Amygdala (tissue), 56 donors: ENCODE data around the gene MIGA1.
A peak's percentile ranks its signal among the peaks of the same experiment; 100 is the strongest.
"Not testable (repeated sequence)": the region's sequence is repeated elsewhere in the genome, so short reads cannot be mapped to it uniquely, and the experiment has no call there.

ENCODE experiments used
- DNase-seq, 56 donors: peaks; one replicate each; lab custom pipeline; 2025; lab: John Stamatoyannopoulos, UW

MIGA1 gene

GRCh38 chr1:77796695-77797405 is 17.4 kb downstream of the MIGA1 start:
- DNase-seq = peak in 42 of 56 donors; percentile 2 to 78 (median 38)

GRCh38 chr1:77797991-77798390 is 18.5 kb downstream of the MIGA1 start:
- no peak for DNase-seq

DNA sequence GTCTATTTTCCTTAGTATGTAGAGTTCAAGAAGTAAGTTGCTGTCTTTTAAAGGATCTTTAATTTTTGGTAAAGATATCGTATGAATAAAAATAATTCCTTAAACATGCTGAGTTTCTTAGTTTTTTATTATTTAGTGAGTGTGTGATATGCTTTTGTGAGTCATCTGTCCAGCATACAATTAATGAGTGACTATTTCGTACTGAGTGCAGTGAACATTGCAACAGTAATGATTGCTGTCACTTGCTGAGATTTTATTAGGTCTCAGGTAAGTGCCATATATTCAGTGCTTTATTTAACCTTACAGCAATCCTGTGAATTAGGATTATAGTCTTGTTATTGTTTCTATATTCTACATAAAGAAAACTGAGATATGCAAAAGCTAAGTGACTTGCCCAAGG is 22.6 kb downstream of the MIGA1 start:
- no peak for DNase-seq

DNA sequence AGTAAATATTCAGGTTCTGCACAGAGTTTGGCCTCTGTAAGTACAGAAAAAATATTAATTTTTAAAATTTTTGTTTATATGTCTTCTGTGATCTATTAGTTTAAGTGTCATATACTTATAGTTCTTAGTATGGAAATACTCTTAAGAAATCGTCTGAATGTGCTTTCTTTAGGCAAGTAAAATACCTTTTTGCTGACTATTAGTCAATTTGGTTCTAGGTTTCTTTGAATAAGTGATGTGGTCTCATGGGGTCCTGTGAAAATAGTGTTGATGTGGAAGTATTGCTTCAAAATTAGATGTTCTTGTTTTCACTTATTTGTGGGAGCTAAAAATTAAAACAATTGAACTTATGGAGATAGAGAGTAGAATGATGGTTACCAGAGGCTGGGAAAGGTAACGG is 23.9 kb downstream of the MIGA1 start:
- no peak for DNase-seq

GRCh38 chr1:77809787-77810462 is 30.5 kb downstream of the MIGA1 start:
- DNase-seq = not testable (repeated sequence)

DNA sequence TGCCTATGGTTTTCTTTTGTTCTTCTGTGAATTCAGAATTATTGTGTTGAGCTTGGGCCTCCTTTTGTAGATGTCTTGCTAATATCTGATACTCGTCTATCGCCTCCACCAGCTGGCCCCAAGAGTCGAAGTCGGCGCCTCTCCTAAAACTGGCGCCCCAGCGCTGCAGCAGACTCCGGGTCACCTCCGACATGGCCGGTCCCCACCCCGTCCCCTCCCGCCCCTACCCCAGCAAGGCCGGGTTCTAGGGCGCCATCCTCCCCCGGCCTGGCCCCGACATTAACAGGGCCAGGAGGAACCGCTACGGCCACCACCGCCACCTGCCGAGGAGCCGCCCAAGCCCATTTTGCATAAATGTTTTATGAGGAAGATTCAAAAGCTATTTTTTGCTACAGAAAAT is 32.1 kb downstream of the MIGA1 start:
- DNase-seq = not testable (repeated sequence)

- DNase-seq = no peak
These were observed 38.1 kb downstream of the MIGA1 start for GRCh38 chr1:77817368-77818209.

DNA sequence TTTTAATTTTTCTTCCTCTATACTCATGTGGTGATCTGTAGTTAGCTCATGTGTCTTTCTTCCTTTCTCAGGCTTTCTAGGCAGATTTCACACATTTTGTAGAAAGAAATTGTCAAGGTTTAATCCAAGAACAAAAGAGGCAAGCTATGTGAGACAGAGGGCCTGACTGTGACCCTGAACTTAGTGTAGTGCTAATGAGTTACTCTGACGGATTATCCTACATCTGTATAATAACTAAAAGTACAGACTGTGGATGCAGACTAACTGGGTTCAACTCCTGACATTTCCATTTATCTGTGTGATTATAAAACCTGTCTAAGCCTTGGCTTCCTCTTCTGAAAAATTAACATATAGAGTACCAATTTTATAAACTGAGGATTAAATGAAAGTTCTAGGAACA is 40.7 kb downstream of the MIGA1 start:
- no peak for DNase-seq

- no peak for DNase-seq
These were observed 44.6 kb downstream of the MIGA1 start for GRCh38 chr1:77824079-77824478.

DNA sequence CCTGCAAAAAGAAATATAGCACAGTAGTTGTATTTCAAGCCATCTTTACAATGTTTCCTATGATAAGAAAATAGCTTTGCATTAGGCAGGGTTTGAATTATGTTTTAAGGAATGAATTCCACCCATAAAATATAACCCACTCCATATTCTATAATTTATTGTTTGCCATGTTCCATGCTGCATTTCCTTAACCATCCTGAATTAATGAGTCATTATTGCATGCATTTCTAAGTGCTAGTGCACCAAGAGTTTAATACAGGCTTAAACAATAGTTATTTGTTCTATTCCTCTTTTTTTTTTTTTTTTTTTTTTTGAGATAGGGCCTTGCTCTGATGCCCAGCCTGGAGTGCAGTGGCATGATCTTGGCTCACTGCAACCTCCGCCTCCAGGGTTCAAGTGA is 45.2 kb downstream of the MIGA1 start:
- DNase-seq = no peak

GRCh38 chr1:77825131-77825709 is 45.8 kb downstream of the MIGA1 start:
- DNase-seq = peak in 1 of 56 donors; percentile 5

DNA sequence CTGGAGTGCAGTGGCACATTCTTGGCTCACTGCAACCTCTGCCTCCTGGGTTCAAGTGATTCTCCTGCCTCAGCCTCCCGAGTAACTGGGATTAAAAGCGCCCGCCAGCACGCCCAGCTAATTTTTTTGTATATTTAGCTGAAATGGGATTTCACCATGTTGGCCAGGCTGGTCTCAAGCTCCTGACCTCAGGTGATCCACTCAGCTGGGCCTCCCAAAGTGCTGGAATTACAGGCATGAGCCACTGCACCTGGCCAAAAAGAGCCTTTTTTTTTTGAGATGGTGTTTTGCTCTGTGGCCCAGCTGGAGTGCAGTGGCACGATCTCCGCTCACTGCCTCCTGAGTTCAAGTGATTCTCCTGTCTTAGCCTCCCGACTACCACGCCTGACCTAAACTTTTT is 47.4 kb downstream of the MIGA1 start:
- DNase-seq = not testable (repeated sequence)

DNA sequence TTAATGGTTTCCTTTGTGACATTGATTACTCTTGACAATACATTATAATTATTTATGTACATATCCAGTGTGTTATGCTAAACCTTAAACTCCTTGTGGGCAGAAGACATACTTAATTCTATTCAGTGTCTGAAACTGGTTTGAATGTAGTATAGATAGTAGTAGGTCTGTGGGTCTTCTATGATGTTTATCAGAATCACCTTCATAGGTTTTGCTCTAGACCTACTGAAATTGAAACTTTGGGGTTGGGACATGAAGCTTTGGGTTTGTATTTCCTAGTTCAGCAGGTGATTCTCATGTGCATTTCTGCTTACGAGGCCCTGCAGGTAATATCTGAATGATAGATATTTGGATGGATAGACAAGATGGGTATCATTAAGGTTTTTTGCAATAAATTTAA is 48.6 kb downstream of the MIGA1 start:
- DNase-seq = no peak

DNA sequence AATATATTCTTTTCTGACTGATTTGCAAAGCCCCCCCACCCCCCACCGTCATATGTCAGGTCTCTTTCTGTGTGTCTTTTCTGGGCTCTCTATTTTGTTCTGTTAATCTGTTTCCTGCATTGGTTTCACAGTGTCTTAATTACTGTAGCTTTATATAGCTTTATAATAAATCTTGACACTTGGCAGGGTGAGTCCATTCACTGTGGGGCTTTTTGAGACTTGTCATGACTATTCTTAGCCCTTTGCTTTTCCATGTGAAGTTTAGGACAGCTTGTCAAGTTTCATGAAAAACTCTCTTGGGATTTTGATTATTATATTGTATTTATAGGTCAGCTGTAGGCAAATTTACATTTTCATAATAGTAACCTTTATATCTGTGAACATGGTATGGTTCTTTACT is 50.4 kb downstream of the MIGA1 start:
- no peak for DNase-seq

DNA sequence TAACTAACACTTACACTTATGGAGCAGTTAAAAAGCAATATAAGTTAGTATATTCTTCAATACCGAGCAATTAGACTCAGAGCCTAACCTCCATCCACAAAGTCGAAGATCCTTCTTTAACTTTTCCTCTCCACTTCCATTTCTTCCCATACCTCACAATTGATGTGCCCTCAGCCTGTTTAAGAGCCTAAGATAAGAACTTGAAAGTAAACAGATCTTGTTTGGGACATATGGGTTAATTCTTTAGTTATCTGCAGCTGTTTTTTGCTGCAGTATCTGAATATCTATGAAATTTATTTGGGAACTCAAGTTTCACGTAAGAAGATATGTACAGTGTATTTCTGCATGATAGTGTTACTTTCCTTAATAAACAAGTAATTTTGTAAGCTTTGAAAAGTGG is 51.5 kb downstream of the MIGA1 start:
- no peak for DNase-seq

DNA sequence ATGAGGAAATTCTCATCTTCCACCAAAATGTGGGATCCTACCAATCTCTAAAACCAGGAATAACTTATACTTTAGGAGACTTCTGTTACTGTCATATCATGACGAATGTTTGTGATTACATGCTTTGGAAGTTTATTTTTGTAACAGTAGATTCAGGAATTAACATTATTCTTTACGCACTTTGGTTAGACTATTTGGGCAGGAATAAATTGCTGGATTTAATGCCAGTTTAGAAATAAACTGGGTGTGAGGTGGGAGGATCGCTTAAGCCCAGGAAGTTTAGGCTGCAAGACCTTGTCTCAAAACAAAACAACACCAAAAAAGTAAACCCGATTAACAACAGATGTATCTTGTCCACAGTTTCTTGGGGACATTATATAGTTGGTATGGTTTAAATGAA is 52.1 kb downstream of the MIGA1 start:
- no peak for DNase-seq

DNA sequence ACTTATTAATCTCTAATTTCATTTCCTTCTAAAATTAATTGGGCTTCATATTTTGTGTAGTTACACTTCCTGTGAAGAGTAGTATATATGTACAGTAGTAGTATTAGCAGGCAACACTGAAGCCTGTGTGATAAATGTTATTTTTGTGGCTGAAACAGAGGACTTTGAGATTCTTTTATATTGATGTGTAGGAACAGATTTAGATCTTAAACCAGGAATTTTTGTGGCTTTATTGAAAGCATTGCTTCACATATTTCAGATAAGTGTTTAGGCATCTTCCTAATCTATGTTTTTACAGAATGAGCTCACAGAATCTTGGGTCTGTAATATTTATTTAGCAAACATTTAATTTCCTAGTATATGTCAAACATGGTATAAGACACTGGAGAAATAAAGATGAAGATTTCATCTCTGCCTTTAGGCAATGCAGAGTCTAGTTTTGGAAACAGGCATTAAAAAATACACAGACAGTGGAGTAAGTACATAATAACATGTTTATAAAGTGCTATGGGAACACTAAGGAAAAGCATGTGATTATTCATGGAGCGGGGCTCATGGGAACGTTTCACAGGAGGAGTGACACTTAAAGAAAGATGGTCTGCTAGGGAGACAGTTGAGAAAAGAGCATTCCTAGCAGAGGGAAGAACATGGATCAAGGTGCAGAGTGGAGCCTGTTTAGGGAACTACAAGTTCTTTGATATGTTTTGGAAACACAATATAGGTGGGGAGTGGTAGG is 52.7 kb downstream of the MIGA1 start:
- DNase-seq = no peak

- no peak for DNase-seq
These were observed 53.5 kb downstream of the MIGA1 start for GRCh38 chr1:77832901-77833300.

DNA sequence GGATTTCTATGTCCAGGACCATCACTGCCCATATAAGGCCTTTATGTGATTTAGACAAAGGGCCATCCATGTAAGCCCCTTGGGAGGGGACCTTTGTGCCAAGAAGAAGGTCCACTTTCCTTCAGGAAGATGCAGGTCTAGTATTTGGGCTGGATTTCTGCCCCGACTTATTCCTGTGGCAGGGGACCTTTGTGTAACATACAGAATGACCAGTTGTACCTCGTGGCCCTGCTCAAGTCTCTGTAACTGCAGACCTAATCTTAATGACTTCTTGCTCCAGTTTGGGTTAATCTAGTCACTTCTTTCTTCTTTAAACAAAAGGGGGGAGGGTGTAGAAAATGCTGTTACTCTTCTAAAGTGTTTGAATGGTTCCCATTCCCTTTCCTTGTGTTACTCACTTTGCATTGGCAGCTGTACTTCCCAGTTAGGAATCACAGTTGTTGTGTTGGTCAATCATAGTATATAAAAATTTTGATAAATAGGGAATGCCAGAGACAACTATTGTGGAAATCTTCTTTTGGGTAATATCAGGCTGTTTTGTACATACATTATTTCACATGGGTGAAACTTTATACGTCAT is 54.2 kb downstream of the MIGA1 start:
- DNase-seq = no peak

DNA sequence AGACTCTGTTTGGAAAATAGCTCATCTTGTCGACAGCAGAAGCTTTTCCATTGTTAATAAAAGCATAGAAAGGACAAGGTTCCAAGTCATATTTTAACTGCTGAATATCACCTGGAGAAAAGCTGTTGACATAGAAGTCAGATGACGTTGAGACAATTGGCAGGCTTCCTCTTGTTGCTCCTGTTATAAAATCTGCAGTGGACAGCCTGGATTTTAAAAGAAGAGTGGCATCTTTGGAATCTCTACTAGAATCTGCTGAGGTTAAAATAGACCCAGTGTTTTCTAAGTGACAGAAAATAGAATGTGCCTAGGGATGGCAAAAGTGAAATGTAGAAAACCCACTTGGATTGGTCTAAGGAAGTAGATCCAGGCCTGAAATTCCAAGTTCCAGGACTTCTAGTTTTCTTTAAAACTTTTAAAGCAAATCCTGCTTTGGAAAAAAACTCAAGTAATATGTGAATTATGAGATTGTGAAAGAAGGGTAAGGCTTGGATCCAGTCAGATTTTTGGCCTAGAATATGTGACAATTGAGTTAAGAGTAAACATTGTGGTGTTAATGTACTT is 55.4 kb downstream of the MIGA1 start:
- no peak for DNase-seq
